GM18873 (cell line): ENCODE measurements around the gene LSM12.

Source experiments
- ATAC-seq: cut with Tn5 transposase; IDR thresholded peaks from one replicate; pipeline ENCODE4 v1.9.1; 2021; ENCODE audit warnings: mild to moderate bottlenecking, moderate library complexity, moderate number of reproducible peaks; ENCODE audit not compliant: unreplicated experiment, low FRiP score

Gene LSM12

DNA sequence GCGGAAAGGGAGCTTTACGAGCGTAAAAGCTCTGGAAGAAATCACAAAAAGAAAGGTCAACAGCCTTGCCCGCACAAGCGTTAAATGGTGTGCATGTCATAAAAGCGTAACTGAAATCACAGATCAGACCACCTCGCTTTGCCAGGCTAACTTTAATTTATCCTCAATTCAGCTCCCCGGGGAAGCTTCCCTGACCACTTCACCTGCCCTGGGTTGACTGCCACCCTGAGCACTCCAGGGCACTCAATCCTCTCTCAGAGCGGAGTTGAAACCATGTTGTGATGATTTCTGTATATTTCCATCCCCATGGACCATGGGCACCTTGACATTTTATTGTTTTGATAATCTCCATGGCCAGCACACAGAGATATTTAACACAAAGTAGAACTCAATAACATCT is 78.2 kb downstream of the LSM12 start:
- ATAC-seq, result no peak

DNA sequence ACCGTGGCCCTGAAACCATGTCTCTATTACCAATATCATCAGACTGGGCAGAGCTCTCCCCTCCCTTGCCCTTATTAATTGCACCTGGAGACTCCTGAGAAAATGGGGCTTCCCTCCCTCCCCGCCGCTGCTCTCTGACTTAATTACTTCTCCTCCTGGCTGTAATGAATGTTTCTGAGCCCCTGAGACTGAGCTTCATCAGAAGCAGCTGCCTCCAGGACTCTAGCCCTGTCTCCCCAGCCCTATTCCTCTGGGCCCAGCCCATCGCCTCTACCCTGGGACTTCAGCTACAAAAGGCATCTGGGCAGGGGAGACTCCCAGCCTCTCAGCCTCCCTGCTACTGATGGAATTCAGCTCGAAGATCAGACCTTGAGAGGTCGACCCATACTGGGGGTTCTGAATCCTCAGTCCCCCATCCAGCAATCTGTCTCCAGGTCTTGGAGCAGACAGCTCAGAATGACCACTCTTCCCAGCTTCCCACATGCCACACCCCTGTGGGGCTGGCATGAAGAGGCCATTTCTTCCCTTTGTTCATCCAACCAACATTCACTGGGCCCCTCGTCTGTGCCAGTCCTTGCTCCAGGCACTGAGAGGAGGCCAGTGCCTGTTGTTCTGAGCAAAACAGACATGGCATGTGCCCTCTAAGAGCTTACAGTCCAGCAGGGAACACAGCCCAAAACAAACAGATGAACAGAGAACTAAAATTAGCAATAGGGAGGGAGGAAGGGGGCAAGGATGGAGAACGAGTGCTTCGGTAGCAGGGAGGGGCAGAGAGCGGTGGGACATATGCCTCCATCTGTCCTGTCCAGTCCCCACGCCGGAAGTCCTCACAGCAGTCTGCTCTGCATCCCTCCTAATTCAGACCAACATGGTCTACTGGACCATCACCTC is 79.1 kb downstream of the LSM12 start:
- ATAC-seq, result no peak

DNA sequence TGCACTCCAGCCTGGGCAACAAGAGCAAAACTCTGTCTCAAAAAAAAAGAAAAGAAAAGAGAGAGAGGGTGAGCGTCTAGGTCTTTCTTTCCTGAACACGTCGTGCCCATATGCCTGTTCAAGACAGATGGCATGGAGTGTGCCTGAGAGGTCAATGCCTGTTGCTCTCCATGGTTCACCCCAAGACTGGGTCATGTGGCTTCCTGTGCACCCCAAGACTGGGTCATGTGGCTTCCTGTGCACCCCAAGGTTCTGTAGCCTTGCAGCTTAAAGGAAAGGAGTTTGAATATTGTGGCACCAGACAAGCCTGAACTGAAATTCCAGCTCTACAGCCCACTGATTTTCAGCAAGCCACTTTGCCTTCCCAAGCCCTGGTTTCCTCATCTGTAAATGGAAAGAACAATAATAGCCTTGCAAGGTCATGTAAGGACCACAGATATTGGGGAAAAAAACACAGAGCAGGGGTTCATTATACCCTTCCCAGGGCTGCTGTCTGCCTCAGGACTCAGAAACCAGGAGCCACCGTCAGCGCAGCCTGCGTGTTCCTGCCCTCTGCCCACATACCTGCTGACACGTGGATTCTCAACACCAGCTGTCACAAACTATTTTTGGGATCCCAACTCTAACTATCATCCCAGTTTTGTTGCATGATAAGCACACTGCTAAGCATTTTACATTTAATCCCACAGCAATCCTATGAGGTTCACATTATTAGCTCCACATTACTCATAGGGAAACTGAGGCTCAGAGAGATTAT is 80.1 kb downstream of the LSM12 start:
- no peak for ATAC-seq

DNA sequence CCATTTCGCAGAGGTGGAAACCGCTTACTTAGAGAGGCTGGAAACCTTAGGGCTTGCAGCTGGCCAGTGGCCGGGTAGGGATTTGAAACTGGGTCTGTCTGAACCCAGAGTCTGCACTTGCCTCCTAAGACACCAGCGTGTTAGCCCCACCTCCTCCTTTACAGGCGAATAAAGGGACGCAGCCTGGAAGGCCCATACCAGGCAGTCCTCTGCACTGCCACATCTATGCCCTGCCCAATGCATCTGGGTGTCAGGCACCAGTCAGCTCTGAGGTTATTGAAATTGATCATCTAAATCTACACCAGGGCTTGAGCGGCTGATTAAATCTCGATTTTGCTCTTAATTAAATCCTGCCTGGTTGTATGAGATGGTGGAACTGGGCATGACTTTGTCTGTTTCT is 82.0 kb downstream of the LSM12 start:
- no peak for ATAC-seq
